ENCODE data around the gene UBE2V1.
"Not testable (repeated sequence)": the region's sequence is repeated elsewhere in the genome, so short reads cannot be mapped to it uniquely, and the experiment has no call there.

UBE2V1 gene

DNA sequence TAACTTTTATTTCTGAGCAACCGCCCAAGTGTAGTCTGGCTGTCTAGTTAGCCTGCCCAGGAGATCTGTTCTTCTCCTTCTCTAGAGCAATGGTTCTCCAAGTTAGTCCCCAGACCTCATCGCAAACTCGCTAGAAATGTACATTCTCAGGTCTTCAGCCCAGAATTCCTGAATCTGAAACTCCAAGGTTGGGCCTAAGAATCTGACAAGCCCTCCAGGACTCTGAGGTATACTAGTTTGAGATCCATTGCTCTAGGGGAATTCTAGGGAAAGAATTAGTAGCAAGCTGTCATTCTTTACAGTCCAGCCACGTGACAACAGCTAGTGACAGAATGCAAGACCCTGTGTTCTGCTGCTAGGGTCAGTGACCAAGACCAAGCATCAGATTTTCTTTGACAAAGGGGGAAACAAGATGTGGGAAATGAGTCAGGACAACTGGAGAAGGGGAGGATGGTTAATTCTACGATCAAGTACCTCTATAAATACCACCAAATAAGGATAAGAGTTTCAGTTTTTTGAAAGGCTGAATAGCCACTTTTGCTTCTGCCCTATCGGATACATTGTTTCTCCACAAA is 5.8 kb downstream of the UBE2V1 start:
- no peak overlapping the region for H3K9ac ChIP-seq (ENCODE audit: insufficient read length, low read depth)
- peaks cover 5% of the 10 kb centered on the region for H3K4me1 ChIP-seq (ENCODE audit: insufficient read depth, insufficient read length)

DNA sequence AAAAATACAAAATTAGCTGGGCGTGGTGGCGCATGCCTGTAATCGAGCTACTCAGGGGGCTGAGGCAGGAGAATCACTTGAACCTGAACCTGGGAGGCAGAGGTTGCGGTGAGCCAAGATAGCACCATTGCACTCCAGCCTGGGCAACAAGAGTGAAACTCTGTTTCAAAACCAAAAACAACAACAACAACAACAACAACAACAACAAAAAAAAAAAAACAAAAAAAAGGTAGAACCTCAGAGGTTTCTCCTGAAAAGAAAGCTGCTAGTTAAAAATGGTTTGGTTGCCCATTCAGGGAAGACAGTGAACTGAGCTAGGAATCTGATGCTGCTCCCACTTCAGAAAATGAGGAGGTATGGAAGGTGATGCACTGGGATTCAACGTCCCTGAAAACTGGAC is 6.3 kb downstream of the UBE2V1 start:
- not testable (repeated sequence) for H3K27me3 ChIP-seq (ENCODE audit: insufficient read depth, insufficient read length); H3K9ac ChIP-seq (ENCODE audit: insufficient read length, low read depth); DNase-seq (ENCODE audit: low read depth, low spot score); H3K9me3 ChIP-seq (ENCODE audit: insufficient read depth, low read length); H3K4me1 ChIP-seq (ENCODE audit: insufficient read depth, insufficient read length); H3K4me3 ChIP-seq (ENCODE audit: insufficient read length, low read depth)
- peaks cover 50% of the 10 kb centered on the region for H3K36me3 ChIP-seq (ENCODE audit: insufficient read depth, insufficient read length, low read length)

More for the DNA sequence above, 5.8 kb downstream of the UBE2V1 start:
- no peaks in the 10 kb centered on the region for H3K9me3 ChIP-seq (ENCODE audit: insufficient read depth, low read length)
- H3K4me3 ChIP-seq (ENCODE audit: insufficient read length, low read depth) = no peak overlapping the region
- H3K36me3 ChIP-seq (ENCODE audit: insufficient read depth, insufficient read length, low read length) = peaks cover 46% of the 10 kb centered on the region
- no peak for DNase-seq (ENCODE audit: low read depth, low spot score)
- no peaks in the 10 kb centered on the region for H3K27me3 ChIP-seq (ENCODE audit: insufficient read depth, insufficient read length)
- TF ChIP-seq ZNF274 (IDR thresholded peaks at IDR 0.05; ENCODE audit: low read depth, low read length) (no peak), YY1 (IDR thresholded peaks at IDR 0.05; ENCODE audit: insufficient read depth, insufficient read length) (no peak), SUZ12 (IDR thresholded peaks at IDR 0.05; ENCODE audit: extremely low read depth, insufficient read depth, insufficient read length) (no peak)

DNA sequence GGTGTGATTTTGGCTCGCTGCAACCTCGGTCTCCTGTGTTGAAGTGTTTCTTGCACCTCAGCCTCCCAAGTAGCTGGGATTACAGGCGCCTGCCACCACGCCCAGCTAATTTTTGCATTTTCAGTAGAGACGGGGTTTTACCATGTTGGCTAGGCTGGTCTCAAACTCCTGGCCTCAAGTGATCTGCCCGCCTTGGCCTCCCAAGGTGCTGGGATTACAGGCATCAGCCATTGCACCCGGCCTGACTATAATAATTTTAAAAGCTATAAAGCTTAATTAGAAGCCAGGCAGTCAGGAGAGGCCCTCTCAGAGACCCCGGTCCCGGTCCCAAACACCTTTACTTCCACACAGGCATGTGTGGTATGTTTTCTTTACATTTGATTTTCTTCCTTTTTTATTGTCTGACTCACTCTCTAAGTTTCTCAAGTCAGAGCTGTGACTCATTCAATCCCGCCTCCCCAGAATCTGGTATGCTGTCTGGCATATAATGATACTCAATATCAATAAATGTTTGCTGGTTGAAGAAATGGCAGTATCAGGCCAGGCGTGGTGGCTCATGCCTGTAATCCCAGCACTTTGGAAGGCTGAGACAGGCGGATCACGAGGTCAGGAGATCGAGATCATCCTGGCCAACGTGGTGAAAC is 9.4 kb downstream of the UBE2V1 start:
- not testable (repeated sequence) for H3K9ac ChIP-seq (ENCODE audit: insufficient read length, low read depth); H3K27me3 ChIP-seq (ENCODE audit: insufficient read depth, insufficient read length); H3K4me1 ChIP-seq (ENCODE audit: insufficient read depth, insufficient read length); H3K4me3 ChIP-seq (ENCODE audit: insufficient read length, low read depth); DNase-seq (ENCODE audit: low read depth, low spot score); H3K9me3 ChIP-seq (ENCODE audit: insufficient read depth, low read length)
- peaks cover 36% of the 10 kb centered on the region for H3K36me3 ChIP-seq (ENCODE audit: insufficient read depth, insufficient read length, low read length)

DNA sequence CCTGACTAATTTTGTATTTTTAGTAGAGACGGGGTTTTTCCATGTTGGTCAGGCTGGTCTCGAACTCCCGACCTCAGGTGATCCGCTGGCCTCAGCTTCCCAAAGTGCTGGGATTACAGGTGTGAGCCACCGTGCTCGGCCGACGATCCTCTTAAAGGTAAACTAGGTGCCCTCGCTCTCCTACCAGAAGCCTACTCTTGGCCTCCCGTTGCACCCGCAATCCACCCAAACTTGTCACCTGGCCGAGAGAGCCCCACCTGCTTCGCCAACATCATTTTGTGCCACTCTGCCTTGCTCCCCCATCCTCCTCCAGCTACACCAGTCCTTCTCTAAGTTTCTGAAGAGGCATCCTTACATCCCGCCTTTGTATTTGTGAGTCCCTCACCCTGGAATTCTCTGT is 10.4 kb downstream of the UBE2V1 start:
- not testable (repeated sequence) for H3K4me3 ChIP-seq (ENCODE audit: insufficient read length, low read depth); DNase-seq (ENCODE audit: low read depth, low spot score); H3K4me1 ChIP-seq (ENCODE audit: insufficient read depth, insufficient read length); H3K9me3 ChIP-seq (ENCODE audit: insufficient read depth, low read length); H3K27me3 ChIP-seq (ENCODE audit: insufficient read depth, insufficient read length); H3K9ac ChIP-seq (ENCODE audit: insufficient read length, low read depth)
- peaks cover 35% of the 10 kb centered on the region for H3K36me3 ChIP-seq (ENCODE audit: insufficient read depth, insufficient read length, low read length)

DNA sequence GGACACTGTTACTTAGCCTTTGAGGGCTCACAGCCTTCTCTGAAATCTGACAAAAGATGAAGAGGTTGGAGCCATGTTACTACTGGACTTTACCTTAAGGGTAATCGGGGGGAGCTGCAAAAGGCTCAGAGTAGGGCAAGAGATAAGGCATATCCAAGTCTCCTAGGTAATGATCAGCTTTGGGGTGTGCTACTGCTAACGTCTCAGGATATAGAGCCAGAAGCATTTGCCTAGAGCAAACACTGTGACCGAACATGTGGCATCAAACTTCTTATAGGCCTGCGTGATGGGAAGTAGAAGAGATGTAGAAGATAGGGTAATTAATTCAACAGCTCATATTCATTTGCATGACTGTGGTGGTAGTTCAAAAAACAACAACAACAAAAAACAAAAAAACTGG is 11.1 kb downstream of the UBE2V1 start:
- no peak for TF ChIP-seq YY1 (IDR thresholded peaks at IDR 0.05; ENCODE audit: insufficient read depth, insufficient read length)
- no peak for TF ChIP-seq ZNF274 (IDR thresholded peaks at IDR 0.05; ENCODE audit: low read depth, low read length)
- TF ChIP-seq SUZ12 (IDR thresholded peaks at IDR 0.05; ENCODE audit: extremely low read depth, insufficient read depth, insufficient read length) = no peak
- H3K4me3 ChIP-seq (ENCODE audit: insufficient read length, low read depth) = no peak overlapping the region
- H3K9me3 ChIP-seq (ENCODE audit: insufficient read depth, low read length) = no peaks in the 10 kb centered on the region
- H3K27me3 ChIP-seq (ENCODE audit: insufficient read depth, insufficient read length) = no peaks in the 10 kb centered on the region
- H3K4me1 ChIP-seq (ENCODE audit: insufficient read depth, insufficient read length) = no peaks in the 10 kb centered on the region
- no peak overlapping the region for H3K9ac ChIP-seq (ENCODE audit: insufficient read length, low read depth)
- peaks cover 34% of the 10 kb centered on the region for H3K36me3 ChIP-seq (ENCODE audit: insufficient read depth, insufficient read length, low read length)
- DNase-seq (ENCODE audit: low read depth, low spot score) = no peak

DNA sequence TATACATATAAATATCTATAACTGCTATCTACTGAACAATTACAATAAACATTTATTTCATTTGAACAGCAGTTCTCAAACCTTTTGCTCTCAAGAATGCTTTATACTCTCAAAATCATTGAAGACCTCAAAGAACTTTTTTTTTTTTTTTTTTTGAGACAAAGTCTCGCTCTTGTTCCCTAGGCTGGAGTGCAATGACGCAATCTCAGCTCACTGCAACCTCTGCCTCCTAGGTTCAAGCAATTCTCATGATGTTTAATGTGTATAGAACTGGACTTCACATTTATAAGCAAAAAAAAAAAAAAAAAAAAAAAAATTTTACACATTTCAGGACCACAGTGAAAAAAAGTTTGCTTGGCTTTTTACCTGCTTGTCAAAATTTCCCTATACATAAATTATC is 11.7 kb downstream of the UBE2V1 start:
- Histone ChIP-seq H3K9ac (ENCODE audit: insufficient read length, low read depth) (no peak overlapping the region), H3K4me3 (ENCODE audit: insufficient read length, low read depth) (no peak overlapping the region), H3K27me3 (ENCODE audit: insufficient read depth, insufficient read length) (no peaks in the 10 kb centered on the region), H3K36me3 (ENCODE audit: insufficient read depth, insufficient read length, low read length) (peaks cover 39% of the 10 kb centered on the region), H3K9me3 (ENCODE audit: insufficient read depth, low read length) (no peaks in the 10 kb centered on the region), H3K4me1 (ENCODE audit: insufficient read depth, insufficient read length) (no peaks in the 10 kb centered on the region)
- no peak for DNase-seq (ENCODE audit: low read depth, low spot score)
- no peak for TF ChIP-seq SUZ12 (IDR thresholded peaks at IDR 0.05; ENCODE audit: extremely low read depth, insufficient read depth, insufficient read length)
- TF ChIP-seq ZNF274 (IDR thresholded peaks at IDR 0.05; ENCODE audit: low read depth, low read length) = no peak
- no peak for TF ChIP-seq YY1 (IDR thresholded peaks at IDR 0.05; ENCODE audit: insufficient read depth, insufficient read length)

DNA sequence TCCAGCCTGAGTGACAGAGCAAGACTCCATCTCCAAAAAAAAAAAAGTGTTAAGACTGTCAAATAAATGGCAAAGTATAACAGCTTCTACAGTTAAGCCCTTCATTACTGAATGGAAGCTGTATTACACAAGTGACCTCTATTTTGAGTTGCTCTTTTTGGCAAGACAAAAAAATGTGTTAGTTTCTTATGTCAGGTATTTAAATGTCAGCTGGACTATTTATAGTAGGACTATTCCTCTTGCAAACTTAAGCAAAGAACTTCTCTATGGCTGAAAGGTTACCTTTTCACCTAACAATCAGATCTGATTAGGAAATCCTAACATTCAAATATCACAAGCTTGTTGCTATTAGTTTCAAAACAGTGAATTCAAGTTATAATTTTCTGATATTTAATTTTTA is 12.4 kb downstream of the UBE2V1 start:
- H3K9ac ChIP-seq (ENCODE audit: insufficient read length, low read depth) = no peak overlapping the region
- no peak overlapping the region for H3K4me3 ChIP-seq (ENCODE audit: insufficient read length, low read depth)
- H3K36me3 ChIP-seq (ENCODE audit: insufficient read depth, insufficient read length, low read length) = peaks cover 46% of the 10 kb centered on the region
- no peak for DNase-seq (ENCODE audit: low read depth, low spot score)
- TF ChIP-seq YY1 (IDR thresholded peaks at IDR 0.05; ENCODE audit: insufficient read depth, insufficient read length) = no peak
- H3K27me3 ChIP-seq (ENCODE audit: insufficient read depth, insufficient read length) = no peaks in the 10 kb centered on the region
- no peaks in the 10 kb centered on the region for H3K4me1 ChIP-seq (ENCODE audit: insufficient read depth, insufficient read length)
- H3K9me3 ChIP-seq (ENCODE audit: insufficient read depth, low read length) = no peaks in the 10 kb centered on the region

DNA sequence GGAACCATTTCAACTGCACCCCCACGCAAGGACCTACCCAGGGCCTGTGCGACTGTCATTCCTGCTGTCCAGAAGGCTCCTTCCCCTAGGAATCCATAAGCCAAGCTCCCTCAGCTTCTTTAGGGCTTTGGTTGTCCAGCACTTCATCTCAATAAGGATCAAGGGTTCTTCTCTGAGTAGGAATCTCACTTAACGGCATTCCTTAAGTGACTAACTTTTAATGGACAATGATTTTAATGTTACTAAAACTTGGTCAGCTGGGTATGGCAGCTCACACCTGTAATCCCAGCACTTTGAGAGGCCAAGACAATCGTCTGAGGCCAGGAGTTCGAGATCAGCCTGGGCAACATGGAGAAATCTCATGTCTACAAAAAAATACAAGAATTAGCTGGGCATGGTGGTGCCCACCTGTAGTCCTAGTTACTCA is 13.4 kb downstream of the UBE2V1 start:
- Histone ChIP-seq H3K4me3 (ENCODE audit: insufficient read length, low read depth) (no peak overlapping the region), H3K4me1 (ENCODE audit: insufficient read depth, insufficient read length) (no peaks in the 10 kb centered on the region), H3K9me3 (ENCODE audit: insufficient read depth, low read length) (no peaks in the 10 kb centered on the region), H3K27me3 (ENCODE audit: insufficient read depth, insufficient read length) (no peaks in the 10 kb centered on the region), H3K9ac (ENCODE audit: insufficient read length, low read depth) (no peak overlapping the region), H3K36me3 (ENCODE audit: insufficient read depth, insufficient read length, low read length) (peaks cover 56% of the 10 kb centered on the region)
- DNase-seq (ENCODE audit: low read depth, low spot score) = no peak
- TF ChIP-seq ZNF274 (IDR thresholded peaks at IDR 0.05; ENCODE audit: low read depth, low read length) (no peak), SUZ12 (IDR thresholded peaks at IDR 0.05; ENCODE audit: extremely low read depth, insufficient read depth, insufficient read length) (no peak)

Data from NT2/D1 (cell line).